Measurements from ENCODE around the gene RBM12.

GRCh38 chr20:35664466-35665206 is at the start of gene RBM12, which contains the start of gene CPNE1:
- TF ChIP-seq FOXA1 (IDR thresholded peaks at IDR 0.05) (no peak), L3MBTL2 (conservative IDR thresholded peaks at IDR 0.05) (peak; percentile 90), PKNOX1 (IDR thresholded peaks at IDR 0.05) (no peak), SP1 (IDR thresholded peaks at IDR 0.05) (no peak), SUZ12 (IDR thresholded peaks at IDR 0.05) (no peak), FOXM1 (IDR thresholded peaks at IDR 0.05; ENCODE audit: borderline replicate concordance) (no peak)
